ENCODE results near the gene TIMELESS.
A peak's percentile ranks its signal among the peaks of the same experiment; 100 is the strongest.
"Not testable (repeated sequence)": the region's sequence is repeated elsewhere in the genome, so short reads cannot be mapped to it uniquely, and the experiment has no call there.

The TIMELESS gene

GRCh38 chr12:56457817-56458216 is 8.6 kb upstream of the TIMELESS start:
- DNase-seq (ENCODE audit: low read depth), result no peak
- no peak overlapping the region for H3K9ac ChIP-seq (ENCODE audit: low read length)
- H3K36me3 ChIP-seq (ENCODE audit: control insufficient read depth, insufficient read depth, low read length, severe bottlenecking), result no peaks in the 10 kb centered on the region
- no peaks in the 10 kb centered on the region for H3K4me1 ChIP-seq (ENCODE audit: control insufficient read depth, insufficient read depth, low read length)
- no peak overlapping the region for H3K4me3 ChIP-seq (ENCODE audit: low read length)
- no peaks in the 10 kb centered on the region for H3K9me3 ChIP-seq (ENCODE audit: control insufficient read depth, low read length)
- H3K27me3 ChIP-seq (replicated peaks; ENCODE audit: control insufficient read depth, insufficient read depth, low read length), result peaks cover 7% of the 10 kb centered on the region

DNA sequence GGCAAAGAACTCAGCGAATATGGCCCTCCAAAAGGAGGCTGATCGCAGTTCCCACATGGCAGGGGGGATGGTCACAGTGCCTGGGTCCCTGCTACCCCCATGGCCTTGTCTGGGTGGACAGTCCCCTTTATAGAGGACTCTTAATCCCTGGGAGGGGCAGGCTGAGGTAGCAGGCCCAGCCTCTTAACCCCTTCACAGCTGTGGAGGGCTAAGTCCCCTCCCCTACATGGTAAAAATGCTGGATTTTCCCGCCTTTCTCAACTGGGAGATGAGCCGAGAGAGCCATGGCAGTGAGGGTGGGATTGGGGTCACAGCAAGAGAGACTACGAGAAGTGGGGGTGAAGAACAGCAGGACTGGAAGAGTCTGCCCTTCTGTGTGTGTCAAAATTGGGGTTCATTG is 5.3 kb upstream of the TIMELESS start, which contains the start of gene MIP:
TSS of gene MIP (minus strand) at position 101 of the 400 bp plus-strand sequence. CDS start at position 57, 44 bp downstream.
- Histone ChIP-seq H3K36me3 (ENCODE audit: control insufficient read depth, insufficient read depth, low read length, severe bottlenecking) (no peaks in the 10 kb centered on the region), H3K4me3 (ENCODE audit: low read length) (no peak within 1 kb of the TSS), H3K9ac (ENCODE audit: low read length) (no peak within 1 kb of the TSS), H3K4me1 (ENCODE audit: control insufficient read depth, insufficient read depth, low read length) (peaks cover 3% of the 10 kb centered on the region), H3K9me3 (ENCODE audit: control insufficient read depth, low read length) (no peaks in the 10 kb centered on the region), H3K27me3 (replicated peaks; ENCODE audit: control insufficient read depth, insufficient read depth, low read length) (peaks cover 7% of the 10 kb centered on the region)
- no peak for DNase-seq (ENCODE audit: low read depth)

- peaks cover 7% of the 10 kb centered on the region for H3K27me3 ChIP-seq (replicated peaks; ENCODE audit: control insufficient read depth, insufficient read depth, low read length)
- no peaks in the 10 kb centered on the region for H3K9me3 ChIP-seq (ENCODE audit: control insufficient read depth, low read length)
- no peaks in the 10 kb centered on the region for H3K36me3 ChIP-seq (ENCODE audit: control insufficient read depth, insufficient read depth, low read length, severe bottlenecking)
- H3K4me1 ChIP-seq (ENCODE audit: control insufficient read depth, insufficient read depth, low read length), result peaks cover 4% of the 10 kb centered on the region
- H3K4me3 ChIP-seq (ENCODE audit: low read length), result no peak overlapping the region
- H3K9ac ChIP-seq (ENCODE audit: low read length), result no peak overlapping the region
- no peak for DNase-seq (ENCODE audit: low read depth)
Observed at GRCh38 chr12:56451147-56451546, 1.9 kb upstream of the TIMELESS start.

GRCh38 chr12:56450241-56450640 is 1.0 kb upstream of the TIMELESS start:
- H3K9me3 ChIP-seq (ENCODE audit: control insufficient read depth, low read length), result no peaks in the 10 kb centered on the region
- H3K4me1 ChIP-seq (ENCODE audit: control insufficient read depth, insufficient read depth, low read length), result peaks cover 4% of the 10 kb centered on the region
- no peak overlapping the region for H3K4me3 ChIP-seq (ENCODE audit: low read length)
- no peak for DNase-seq (ENCODE audit: low read depth)
- peaks cover 7% of the 10 kb centered on the region for H3K27me3 ChIP-seq (replicated peaks; ENCODE audit: control insufficient read depth, insufficient read depth, low read length)
- no peaks in the 10 kb centered on the region for H3K36me3 ChIP-seq (ENCODE audit: control insufficient read depth, insufficient read depth, low read length, severe bottlenecking)
- no peak overlapping the region for H3K9ac ChIP-seq (ENCODE audit: low read length)

DNA sequence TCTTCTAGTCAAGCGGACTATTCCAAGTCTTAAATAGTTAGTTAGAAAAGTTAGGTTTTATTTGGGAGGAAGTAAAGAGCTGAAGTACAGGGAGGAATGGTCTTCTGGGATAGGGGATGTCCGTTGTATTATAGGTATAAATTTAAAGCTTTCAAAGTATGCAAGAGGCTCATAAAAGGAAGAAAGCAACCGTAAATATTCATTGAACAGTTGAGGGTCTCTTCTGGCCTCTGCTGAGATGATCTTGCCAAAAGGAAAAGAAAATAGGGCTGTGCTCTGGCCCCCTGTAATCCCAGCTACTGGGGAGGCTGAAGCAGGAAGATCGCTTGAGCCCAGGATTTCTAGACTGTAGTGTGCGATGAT is 377 bp upstream of the TIMELESS start:
- no peaks in the 10 kb centered on the region for H3K9me3 ChIP-seq (ENCODE audit: control insufficient read depth, low read length)
- H3K36me3 ChIP-seq (ENCODE audit: control insufficient read depth, insufficient read depth, low read length, severe bottlenecking), result no peaks in the 10 kb centered on the region
- H3K27me3 ChIP-seq (replicated peaks; ENCODE audit: control insufficient read depth, insufficient read depth, low read length), result peaks cover 7% of the 10 kb centered on the region
- peak overlapping the region; percentile 86 for H3K9ac ChIP-seq (ENCODE audit: low read length)
- H3K4me3 ChIP-seq (ENCODE audit: low read length), result peak overlapping the region; percentile 89
- no peak for DNase-seq (ENCODE audit: low read depth)
- H3K4me1 ChIP-seq (ENCODE audit: control insufficient read depth, insufficient read depth, low read length), result peaks cover 4% of the 10 kb centered on the region

DNA sequence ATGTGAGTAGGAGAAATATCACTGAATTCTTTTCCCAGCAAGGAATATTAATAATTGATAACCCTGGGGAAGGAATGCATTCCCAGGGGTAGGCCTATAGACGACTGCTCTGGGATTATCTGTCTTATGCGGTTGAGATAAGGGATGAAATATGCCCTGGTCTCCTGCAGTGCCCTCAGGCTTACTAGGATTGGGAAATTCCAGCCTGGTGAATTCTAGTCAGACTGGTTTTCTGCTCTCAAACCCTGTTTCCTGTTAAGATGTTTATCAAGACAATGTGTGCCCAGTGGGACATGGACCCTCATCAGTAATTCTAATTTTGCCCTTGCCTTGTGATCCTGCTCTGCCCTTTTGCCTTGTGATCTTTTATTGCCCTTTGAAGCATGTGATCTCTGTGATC is 6.0 kb downstream of the TIMELESS start:
- not testable (repeated sequence) for H3K9ac ChIP-seq (ENCODE audit: low read length); H3K27me3 ChIP-seq (replicated peaks; ENCODE audit: control insufficient read depth, insufficient read depth, low read length)

DNA sequence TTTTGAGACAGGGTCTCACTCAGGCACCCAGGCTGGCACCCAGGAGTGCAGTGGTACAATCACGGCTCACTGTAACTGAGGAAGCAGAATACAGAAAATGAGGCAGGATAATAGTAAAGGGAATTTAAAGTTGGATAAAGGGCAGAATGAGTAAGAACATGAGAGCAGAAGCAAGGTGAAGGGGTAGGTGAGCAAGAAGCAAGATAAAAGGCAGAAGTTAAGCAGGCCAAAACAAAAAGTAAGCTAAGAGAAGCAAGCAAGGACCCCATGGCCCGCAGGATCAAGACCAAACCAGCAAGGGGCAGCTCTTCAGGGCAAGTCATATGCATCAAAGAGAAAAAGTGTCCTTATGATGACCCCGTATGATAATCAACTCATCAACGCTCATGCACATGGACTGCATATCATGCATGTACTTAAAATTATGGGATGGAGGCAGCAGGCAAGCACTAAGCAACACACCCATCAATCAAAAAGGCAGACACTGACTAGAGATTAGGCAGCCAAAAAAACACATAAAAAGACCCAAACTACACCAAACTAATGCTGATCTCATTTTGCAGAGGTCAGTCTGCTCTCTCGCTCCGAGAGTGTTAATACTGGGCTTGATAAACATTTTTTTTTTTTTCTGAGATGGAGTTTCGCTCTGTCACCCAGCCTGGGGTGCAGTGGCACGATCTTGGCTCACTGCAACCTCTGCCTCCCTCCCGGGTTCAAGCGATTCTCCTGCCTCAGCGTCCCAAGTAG is 11.6 kb downstream of the TIMELESS start:
- Histone ChIP-seq H3K4me3 (ENCODE audit: low read length) (no peak overlapping the region), H3K9me3 (ENCODE audit: control insufficient read depth, low read length) (no peaks in the 10 kb centered on the region), H3K36me3 (ENCODE audit: control insufficient read depth, insufficient read depth, low read length, severe bottlenecking) (no peaks in the 10 kb centered on the region), H3K4me1 (ENCODE audit: control insufficient read depth, insufficient read depth, low read length) (no peaks in the 10 kb centered on the region), H3K9ac (ENCODE audit: low read length) (no peak overlapping the region), H3K27me3 (replicated peaks; ENCODE audit: control insufficient read depth, insufficient read depth, low read length) (no peaks in the 10 kb centered on the region)
- DNase-seq (ENCODE audit: low read depth), result no peak

More for the DNA sequence above, 6.0 kb downstream of the TIMELESS start:
- not testable (repeated sequence) for H3K4me3 ChIP-seq (ENCODE audit: low read length); H3K9me3 ChIP-seq (ENCODE audit: control insufficient read depth, low read length); H3K4me1 ChIP-seq (ENCODE audit: control insufficient read depth, insufficient read depth, low read length); DNase-seq (ENCODE audit: low read depth); H3K36me3 ChIP-seq (ENCODE audit: control insufficient read depth, insufficient read depth, low read length, severe bottlenecking)

- no peak overlapping the region for H3K9ac ChIP-seq (ENCODE audit: low read length)
- H3K9me3 ChIP-seq (ENCODE audit: control insufficient read depth, low read length), result no peaks in the 10 kb centered on the region
- DNase-seq (ENCODE audit: low read depth), result no peak
- no peak overlapping the region for H3K4me3 ChIP-seq (ENCODE audit: low read length)
- H3K36me3 ChIP-seq (ENCODE audit: control insufficient read depth, insufficient read depth, low read length, severe bottlenecking), result no peaks in the 10 kb centered on the region
- peaks cover 3% of the 10 kb centered on the region for H3K4me1 ChIP-seq (ENCODE audit: control insufficient read depth, insufficient read depth, low read length)
- H3K27me3 ChIP-seq (replicated peaks; ENCODE audit: control insufficient read depth, insufficient read depth, low read length), result no peaks in the 10 kb centered on the region
Observed at GRCh38 chr12:56434828-56435227, 14.4 kb downstream of the TIMELESS start.

- Histone ChIP-seq H3K27me3 (replicated peaks; ENCODE audit: control insufficient read depth, insufficient read depth, low read length) (no peaks in the 10 kb centered on the region), H3K36me3 (ENCODE audit: control insufficient read depth, insufficient read depth, low read length, severe bottlenecking) (no peaks in the 10 kb centered on the region), H3K4me3 (ENCODE audit: low read length) (no peak overlapping the region), H3K9me3 (ENCODE audit: control insufficient read depth, low read length) (no peaks in the 10 kb centered on the region), H3K4me1 (ENCODE audit: control insufficient read depth, insufficient read depth, low read length) (peaks cover 3% of the 10 kb centered on the region), H3K9ac (ENCODE audit: low read length) (no peak overlapping the region)
- peak; percentile 41 for DNase-seq (ENCODE audit: low read depth)
Observed at GRCh38 chr12:56431850-56432249, 17.4 kb downstream of the TIMELESS start.

GRCh38 chr12:56431288-56431687 is 17.9 kb downstream of the TIMELESS start:
- H3K36me3 ChIP-seq (ENCODE audit: control insufficient read depth, insufficient read depth, low read length, severe bottlenecking), result no peaks in the 10 kb centered on the region
- H3K4me1 ChIP-seq (ENCODE audit: control insufficient read depth, insufficient read depth, low read length), result peaks cover 3% of the 10 kb centered on the region
- no peak overlapping the region for H3K9ac ChIP-seq (ENCODE audit: low read length)
- H3K9me3 ChIP-seq (ENCODE audit: control insufficient read depth, low read length), result no peaks in the 10 kb centered on the region
- H3K27me3 ChIP-seq (replicated peaks; ENCODE audit: control insufficient read depth, insufficient read depth, low read length), result no peaks in the 10 kb centered on the region
- no peak overlapping the region for H3K4me3 ChIP-seq (ENCODE audit: low read length)
- DNase-seq (ENCODE audit: low read depth), result no peak

- H3K4me1 ChIP-seq (ENCODE audit: control insufficient read depth, insufficient read depth, low read length), result no peaks in the 10 kb centered on the region
- H3K4me3 ChIP-seq (ENCODE audit: low read length), result no peak overlapping the region
- no peaks in the 10 kb centered on the region for H3K27me3 ChIP-seq (replicated peaks; ENCODE audit: control insufficient read depth, insufficient read depth, low read length)
- DNase-seq (ENCODE audit: low read depth), result no peak
- peaks cover 4% of the 10 kb centered on the region for H3K36me3 ChIP-seq (ENCODE audit: control insufficient read depth, insufficient read depth, low read length, severe bottlenecking)
- H3K9ac ChIP-seq (ENCODE audit: low read length), result no peak overlapping the region
- no peaks in the 10 kb centered on the region for H3K9me3 ChIP-seq (ENCODE audit: control insufficient read depth, low read length)
Observed at GRCh38 chr12:56425940-56426438, 23.2 kb downstream of the TIMELESS start.

GRCh38 chr12:56425193-56425592 is 24.0 kb downstream of the TIMELESS start:
- Histone ChIP-seq H3K4me1 (ENCODE audit: control insufficient read depth, insufficient read depth, low read length) (no peaks in the 10 kb centered on the region), H3K4me3 (ENCODE audit: low read length) (no peak overlapping the region), H3K36me3 (ENCODE audit: control insufficient read depth, insufficient read depth, low read length, severe bottlenecking) (peaks cover 10% of the 10 kb centered on the region), H3K9ac (ENCODE audit: low read length) (no peak overlapping the region), H3K9me3 (ENCODE audit: control insufficient read depth, low read length) (no peaks in the 10 kb centered on the region), H3K27me3 (replicated peaks; ENCODE audit: control insufficient read depth, insufficient read depth, low read length) (no peaks in the 10 kb centered on the region)
- DNase-seq (ENCODE audit: low read depth), result no peak

All from adipocyte (in vitro differentiated cells).